ENCODE results near the gene MDM4.
A peak's percentile ranks its signal among the peaks of the same experiment; 100 is the strongest.

Gene MDM4

GRCh38 chr1:204591473-204592090 is 75.4 kb downstream of the MDM4 start:
- no peak overlapping the region for H3K4me3 ChIP-seq (ENCODE audit: low read depth, low read length)
- no peak for TF ChIP-seq CTCF (IDR thresholded peaks at IDR 0.05; ENCODE audit: low read depth, low read length)

- TF ChIP-seq CTCF (IDR thresholded peaks at IDR 0.05; ENCODE audit: low read depth, low read length), result no peak
- no peak overlapping the region for H3K4me3 ChIP-seq (ENCODE audit: low read depth, low read length)
These were observed 76.2 kb downstream of the MDM4 start for GRCh38 chr1:204592246-204592948.

GRCh38 chr1:204598319-204598969 is 82.2 kb downstream of the MDM4 start:
- TF ChIP-seq CTCF (IDR thresholded peaks at IDR 0.05; ENCODE audit: low read depth, low read length), result no peak
- no peak overlapping the region for H3K4me3 ChIP-seq (ENCODE audit: low read depth, low read length)

GRCh38 chr1:204599098-204599497 is 82.9 kb downstream of the MDM4 start:
- TF ChIP-seq CTCF (IDR thresholded peaks at IDR 0.05; ENCODE audit: low read depth, low read length), result no peak
- H3K4me3 ChIP-seq (ENCODE audit: low read depth, low read length), result no peak overlapping the region

GRCh38 chr1:204599596-204599995 is 83.4 kb downstream of the MDM4 start:
- H3K4me3 ChIP-seq (ENCODE audit: low read depth, low read length), result no peak overlapping the region
- no peak for TF ChIP-seq CTCF (IDR thresholded peaks at IDR 0.05; ENCODE audit: low read depth, low read length)

GRCh38 chr1:204600203-204600602 is 84.0 kb downstream of the MDM4 start:
- no peak overlapping the region for H3K4me3 ChIP-seq (ENCODE audit: low read depth, low read length)
- TF ChIP-seq CTCF (IDR thresholded peaks at IDR 0.05; ENCODE audit: low read depth, low read length), result no peak

- TF ChIP-seq CTCF (IDR thresholded peaks at IDR 0.05; ENCODE audit: low read depth, low read length), result peak; percentile 24; the same call in 1 of the 2 replicates
- H3K4me3 ChIP-seq (ENCODE audit: low read depth, low read length), result no peak overlapping the region
These were observed 84.8 kb downstream of the MDM4 start for GRCh38 chr1:204600968-204601367.
